Neural progenitor cell (in vitro differentiated cells): Measurements from ENCODE around the gene KDM4B. TPM values are rescaled to one million over a fixed set of nuclear protein-coding genes. Genes with fewer than 3 reads are reported as not detected.

Source experiments
- DNase-seq: peaks from one replicate; pipeline ENCODE4 v3.0.0-alpha.2; 2016; ENCODE audit warnings: low spot score
- H2AFZ ChIP-seq: fragments of 200-600 bp; sonication (generic); replicated peaks from 2 replicates; pipeline ENCODE4 v1.6.1; 2016; ENCODE audit warnings: antibody characterized with exemption
- H3F3A ChIP-seq: fragments of 200-600 bp; sonication (generic); 2 replicates; pipeline ENCODE4 v1.6.1; 2016; ENCODE audit warnings: antibody characterized with exemption, low read depth
- H3K27ac ChIP-seq: fragments of 200-600 bp; sonication (generic); 2 replicates; pipeline ENCODE4 v1.5.1; 2016; ENCODE audit warnings: mild to moderate bottlenecking
- H3K27me3 ChIP-seq: fragments of 200-600 bp; sonication (generic); 2 replicates; pipeline ENCODE4 v1.6.1; 2016; ENCODE audit warnings: mild to moderate bottlenecking, moderate library complexity
- H3K36me3 ChIP-seq: fragments of 200-600 bp; sonication (generic); 2 replicates; pipeline ENCODE4 v1.5.1; 2016
- H3K4me1 ChIP-seq: fragments of 200-600 bp; sonication (generic); 2 replicates; pipeline ENCODE4 v1.6.1; 2016; ENCODE audit warnings: mixed run types
- H3K4me2 ChIP-seq: fragments of 200-600 bp; sonication (generic); 2 replicates; pipeline ENCODE4 v1.6.1; 2016
- H3K4me3 ChIP-seq: fragments of 200-600 bp; sonication (generic); 2 replicates; pipeline ENCODE4 v1.5.1; 2016
- H3K79me2 ChIP-seq: fragments of 200-600 bp; sonication (generic); 2 replicates; pipeline ENCODE4 v1.6.1; 2016; ENCODE audit warnings: low read depth
- H3K9ac ChIP-seq: fragments of 200-600 bp; sonication (generic); 2 replicates; pipeline ENCODE4 v1.6.1; 2016
- H3K9me3 ChIP-seq: fragments of 200-600 bp; sonication (generic); 2 replicates; pipeline ENCODE4 v1.5.1; 2016; ENCODE audit warnings: low read depth
- H4K20me1 ChIP-seq: fragments of 200-600 bp; sonication (generic); 2 replicates; pipeline ENCODE4 v1.6.1; 2016; ENCODE audit warnings: low read depth
- H3K27ac Mint-ChIP-seq: 3 replicates; pipeline ENCODE4 v1.8.0; 2021; ENCODE audit warnings: mixed read lengths
- H3K27me3 Mint-ChIP-seq: 2 replicates; pipeline ENCODE4 v1.8.0; 2022; ENCODE audit warnings: low read depth, mild to moderate bottlenecking, inconsistent platforms, moderate library complexity, mixed read lengths; ENCODE audit not compliant: insufficient read depth
- H3K36me3 Mint-ChIP-seq: 3 replicates; pipeline ENCODE4 v1.8.0; 2021; ENCODE audit warnings: mixed read lengths
- H3K4me1 Mint-ChIP-seq: 3 replicates; pipeline ENCODE4 v1.8.0; 2021; ENCODE audit warnings: mixed read lengths
- H3K4me3 Mint-ChIP-seq: 3 replicates; pipeline ENCODE4 v1.8.0; 2021; ENCODE audit warnings: mild to moderate bottlenecking, moderate library complexity, mixed read lengths
- H3K9me3 Mint-ChIP-seq: 3 replicates; pipeline ENCODE4 v1.8.0; 2020; ENCODE audit warnings: mixed read lengths
- EZH2 ChIP-seq: fragments of 200-600 bp; sonication (generic); IDR thresholded peaks from 2 replicates; pipeline ENCODE4 v1.6.1; 2017; ENCODE audit warnings: antibody characterized with exemption, mild to moderate bottlenecking, moderate library complexity
- EZH2phosphoT487 ChIP-seq: fragments of 200-600 bp; sonication (generic); IDR thresholded peaks from 2 replicates; pipeline ENCODE4 v1.6.1; 2017; ENCODE audit warnings: antibody characterized with exemption
- total RNA-seq: library from RNA; depleted of rRNA; stranded (reverse); fragments of >200 nt; gene quantifications from 2 replicates; pipeline ENCODE4 v1.2.3, GENCODE V29; 2015; ENCODE audit warnings: low replicate concordance
- TF ChIP-seq, protein P1 (sequence below): fragments of 200-600 bp; sonication (generic); IDR thresholded peaks from 2 replicates; pipeline ENCODE4 v1.5.1; 2017; ENCODE audit warnings: antibody characterized with exemption, mild to moderate bottlenecking

Gene KDM4B
- total RNA-seq, 1 donor from 2014 or later, result 16.0 TPM

DNA sequence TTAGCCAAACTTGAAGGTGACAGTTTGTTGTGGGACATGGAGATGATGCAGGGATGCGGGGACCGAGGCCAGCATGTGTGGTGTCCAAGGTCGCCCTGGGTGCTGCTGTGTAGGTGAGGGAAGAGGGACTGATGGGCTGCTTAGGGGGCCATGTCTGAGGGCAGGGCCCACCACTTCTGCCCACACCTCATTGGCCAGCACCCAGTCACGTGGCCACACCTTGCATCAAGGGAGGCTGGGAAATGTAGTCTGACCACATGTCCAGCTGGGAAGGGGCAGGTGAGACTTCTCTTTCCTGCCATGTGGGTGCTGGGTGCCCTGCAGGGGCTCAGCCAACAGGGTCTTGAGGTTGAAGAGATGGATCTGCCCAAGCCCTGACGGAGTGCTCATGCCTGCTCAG, 88.9 kb downstream of the KDM4B start:
- Histone ChIP-seq H3F3A (peaks cover 9% of the 10 kb centered on the region), H3K4me2 (no peak overlapping the region), H3K9me3 (no peaks in the 10 kb centered on the region), H3K4me1 (peaks cover 25% of the 10 kb centered on the region), H3K79me2 (no peaks in the 10 kb centered on the region), H3K9ac (no peak overlapping the region), H3K4me3 (no peak overlapping the region), H3K27me3 (no peaks in the 10 kb centered on the region), H4K20me1 (peaks cover 27% of the 10 kb centered on the region), H2AFZ (no peak overlapping the region), H3K27ac (no peak overlapping the region), H3K36me3 (peaks cover 3% of the 10 kb centered on the region)
- Mint-ChIP-seq H3K36me3 (peaks cover 23% of the 10 kb centered on the region), H3K4me3 (no peak overlapping the region), H3K9me3 (peaks cover 6% of the 10 kb centered on the region), H3K27me3 (peaks cover 7% of the 10 kb centered on the region), H3K4me1 (peaks cover 25% of the 10 kb centered on the region), H3K27ac (peak overlapping the region; percentile 12)
- peak; percentile 33 for DNase-seq
- TF ChIP-seq, protein P1, sequence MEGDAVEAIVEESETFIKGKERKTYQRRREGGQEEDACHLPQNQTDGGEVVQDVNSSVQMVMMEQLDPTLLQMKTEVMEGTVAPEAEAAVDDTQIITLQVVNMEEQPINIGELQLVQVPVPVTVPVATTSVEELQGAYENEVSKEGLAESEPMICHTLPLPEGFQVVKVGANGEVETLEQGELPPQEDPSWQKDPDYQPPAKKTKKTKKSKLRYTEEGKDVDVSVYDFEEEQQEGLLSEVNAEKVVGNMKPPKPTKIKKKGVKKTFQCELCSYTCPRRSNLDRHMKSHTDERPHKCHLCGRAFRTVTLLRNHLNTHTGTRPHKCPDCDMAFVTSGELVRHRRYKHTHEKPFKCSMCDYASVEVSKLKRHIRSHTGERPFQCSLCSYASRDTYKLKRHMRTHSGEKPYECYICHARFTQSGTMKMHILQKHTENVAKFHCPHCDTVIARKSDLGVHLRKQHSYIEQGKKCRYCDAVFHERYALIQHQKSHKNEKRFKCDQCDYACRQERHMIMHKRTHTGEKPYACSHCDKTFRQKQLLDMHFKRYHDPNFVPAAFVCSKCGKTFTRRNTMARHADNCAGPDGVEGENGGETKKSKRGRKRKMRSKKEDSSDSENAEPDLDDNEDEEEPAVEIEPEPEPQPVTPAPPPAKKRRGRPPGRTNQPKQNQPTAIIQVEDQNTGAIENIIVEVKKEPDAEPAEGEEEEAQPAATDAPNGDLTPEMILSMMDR, result no peak
- TF ChIP-seq EZH2phosphoT487, result no peak
- TF ChIP-seq EZH2, result no peak

DNA sequence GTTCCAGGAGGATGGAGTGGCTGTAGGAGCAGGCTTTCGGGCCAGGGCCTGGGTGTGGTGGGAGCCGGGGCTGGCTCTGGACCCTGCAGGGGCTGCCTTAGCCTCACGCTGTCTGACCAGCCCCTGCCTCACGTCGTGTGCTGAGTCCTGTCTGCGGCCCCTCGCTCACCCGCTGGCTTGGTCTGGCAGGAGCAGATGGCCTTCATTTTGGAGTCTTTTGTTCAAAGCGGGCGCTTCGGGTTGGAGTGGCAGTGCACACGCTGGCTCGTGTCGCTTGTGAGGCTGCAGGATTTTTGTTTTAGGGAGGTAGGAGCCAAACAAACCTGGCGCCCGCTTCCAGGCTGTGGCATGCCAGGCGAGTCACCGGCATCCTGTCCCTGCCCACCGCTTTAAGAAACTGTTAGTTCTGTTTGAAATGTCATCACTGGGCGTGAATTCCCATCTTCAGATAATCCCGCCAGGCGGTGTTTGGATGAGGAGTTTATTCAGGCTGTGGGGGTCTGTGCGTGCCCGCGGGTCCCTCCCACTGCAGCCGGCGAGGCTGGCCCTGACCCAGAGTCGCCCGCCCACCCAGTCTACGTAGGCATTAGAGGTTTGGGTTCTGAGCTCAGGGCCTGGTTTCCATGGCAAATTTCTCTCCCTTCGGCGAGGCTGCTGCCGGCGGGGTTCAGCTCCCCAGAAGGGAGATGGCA, 89.8 kb downstream of the KDM4B start:
- Histone ChIP-seq H3K36me3 (peaks cover 3% of the 10 kb centered on the region), H3K9me3 (no peaks in the 10 kb centered on the region), H3K4me3 (no peak overlapping the region), H3K4me1 (peaks cover 25% of the 10 kb centered on the region), H3K27ac (peak overlapping the region; percentile 7), H3K4me2 (no peak overlapping the region), H4K20me1 (peaks cover 24% of the 10 kb centered on the region), H3K79me2 (no peaks in the 10 kb centered on the region), H3K9ac (no peak overlapping the region), H3F3A (peaks cover 9% of the 10 kb centered on the region), H2AFZ (no peak overlapping the region), H3K27me3 (no peaks in the 10 kb centered on the region)
- Mint-ChIP-seq H3K27ac (no peak overlapping the region), H3K36me3 (peaks cover 28% of the 10 kb centered on the region), H3K4me3 (no peak overlapping the region), H3K4me1 (peaks cover 25% of the 10 kb centered on the region), H3K27me3 (peaks cover 5% of the 10 kb centered on the region), H3K9me3 (peaks cover 10% of the 10 kb centered on the region)
- DNase-seq, result no peak
- TF ChIP-seq EZH2 (no peak), EZH2phosphoT487 (no peak)
- TF ChIP-seq, protein P1, result no peak

DNA sequence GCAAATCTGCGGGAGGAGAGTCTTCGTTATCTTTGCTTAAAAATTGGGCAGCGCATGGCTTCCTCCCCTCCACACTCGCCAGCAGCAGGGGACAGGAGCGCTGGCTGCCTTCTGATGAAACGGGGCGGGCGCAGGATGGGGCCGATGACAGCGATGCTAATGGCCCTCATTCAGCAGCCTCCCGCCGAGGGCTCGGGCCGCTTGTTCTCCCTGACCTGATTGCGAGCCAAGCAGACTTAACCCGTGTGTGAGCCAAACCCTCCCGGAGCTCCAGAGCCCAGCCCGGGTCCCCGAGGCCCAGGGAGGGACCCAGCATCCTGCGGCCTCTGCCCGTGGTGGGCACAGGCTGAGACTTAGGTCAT, 90.3 kb downstream of the KDM4B start:
- Histone ChIP-seq H3F3A (peaks cover 9% of the 10 kb centered on the region), H4K20me1 (peaks cover 24% of the 10 kb centered on the region), H3K4me2 (no peak overlapping the region), H3K9me3 (no peaks in the 10 kb centered on the region), H3K36me3 (peaks cover 3% of the 10 kb centered on the region), H3K4me1 (peaks cover 25% of the 10 kb centered on the region), H3K79me2 (no peaks in the 10 kb centered on the region), H3K27ac (peak overlapping the region; percentile 7), H3K4me3 (no peak overlapping the region), H2AFZ (no peak overlapping the region), H3K9ac (no peak overlapping the region), H3K27me3 (no peaks in the 10 kb centered on the region)
- peaks cover 31% of the 10 kb centered on the region for H3K36me3 Mint-ChIP-seq
- no peak overlapping the region for H3K27ac Mint-ChIP-seq
- H3K4me3 Mint-ChIP-seq, result no peak overlapping the region
- H3K9me3 Mint-ChIP-seq, result peaks cover 10% of the 10 kb centered on the region
- TF ChIP-seq EZH2 (no peak), EZH2phosphoT487 (no peak)
- TF ChIP-seq, protein P1, result no peak
- peaks cover 25% of the 10 kb centered on the region for H3K4me1 Mint-ChIP-seq
- DNase-seq, result peak; percentile 54
- H3K27me3 Mint-ChIP-seq, result peaks cover 5% of the 10 kb centered on the region
